ENCODE measurements around the gene EGLN2. TPM values are rescaled to one million over a fixed set of nuclear protein-coding genes. Genes with fewer than 3 reads are reported as not detected.
"Not testable (repeated sequence)": the region's sequence is repeated elsewhere in the genome, so short reads cannot be mapped to it uniquely, and the experiment has no call there.

The EGLN2 gene
- total RNA-seq: 79.3 TPM

GRCh38 chr19:40798683-40799557, at the start of gene EGLN2:
Gene EGLN2 (plus strand): TSS chr19:40799191. CDS start chr19:40800573, 1,382 bp downstream.
- peak; percentile 100 for DNase-seq (ENCODE audit: low spot score)

DNA sequence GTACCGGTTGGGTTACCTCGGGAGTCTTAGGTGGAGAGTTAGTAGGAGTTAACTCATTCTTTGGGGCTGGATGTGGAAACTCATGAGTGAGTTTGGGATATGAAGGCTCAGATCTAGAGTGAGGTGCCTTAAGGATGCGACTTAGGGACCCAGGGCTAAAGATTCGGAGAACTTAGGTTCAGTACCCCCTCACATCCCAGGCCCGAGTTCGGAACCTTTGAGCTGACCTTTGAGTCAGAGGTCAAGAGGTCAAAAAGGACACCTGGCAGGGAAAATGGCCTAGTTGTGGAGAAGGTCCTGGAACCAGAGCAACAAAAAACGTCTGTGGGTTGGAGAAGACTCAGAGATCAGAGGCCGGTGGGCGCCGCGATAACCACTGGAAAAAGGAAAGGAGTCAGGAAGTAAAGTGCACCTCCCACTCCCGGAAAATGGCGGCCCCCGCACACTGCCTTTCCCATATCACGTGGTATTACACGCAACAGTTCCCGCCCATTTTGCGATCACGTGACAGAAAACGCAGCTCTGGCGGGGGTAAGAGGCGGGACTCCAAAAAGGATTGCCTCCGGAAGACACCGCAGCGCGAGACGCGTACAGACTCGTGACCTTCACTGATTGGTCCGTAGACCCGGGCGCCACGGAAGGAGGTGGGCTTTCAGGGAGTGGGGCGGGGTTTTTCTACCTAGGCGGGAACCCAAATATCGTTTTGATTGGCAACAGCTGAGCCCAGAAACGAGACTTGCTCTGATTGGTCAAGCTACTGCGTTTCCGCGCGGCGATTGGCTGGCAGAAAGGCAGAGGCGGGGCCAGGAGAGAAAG, 48.7 kb upstream of the EGLN2 start, which contains the start of gene ACTMAP:
Gene ACTMAP (minus strand): TSS at position 420 of the 816 bp plus-strand sequence. CDS start 674 bp downstream, outside the sequence.
- DNase-seq (ENCODE audit: low spot score): peak; percentile 100

GRCh38 chr19:40750874-40751537, 48.0 kb upstream of the EGLN2 start, which contains the start of gene SNRPA:
Gene SNRPA (plus strand): TSS chr19:40751203. CDS start chr19:40751409, 206 bp downstream.
- DNase-seq (ENCODE audit: low spot score): peak; percentile 97

DNA sequence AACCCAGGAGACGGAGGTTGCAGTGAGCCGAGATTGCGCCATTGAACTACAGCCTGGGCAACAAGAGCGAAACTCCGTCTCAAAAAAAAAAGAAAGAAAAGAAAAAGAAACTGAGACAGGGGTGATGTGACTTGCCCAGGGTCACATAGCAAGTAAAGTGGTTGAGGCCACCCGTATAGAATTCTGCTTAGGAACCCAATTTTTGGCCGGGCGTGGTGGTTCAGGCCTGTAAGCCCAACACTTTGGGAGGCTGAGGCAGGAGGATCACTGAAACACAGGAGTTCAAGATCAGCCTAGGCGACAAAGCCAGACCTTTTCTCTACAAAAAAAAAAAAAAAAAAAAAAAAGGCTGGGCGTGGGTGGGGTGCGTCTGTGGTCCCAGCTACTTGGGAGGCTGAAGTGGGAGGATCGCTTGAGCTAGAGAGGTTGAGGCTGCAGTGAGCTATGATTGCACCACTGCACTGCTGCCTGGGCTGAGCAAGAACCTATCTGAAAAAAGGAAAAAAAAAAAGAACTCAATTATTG, 46.7 kb upstream of the EGLN2 start:
- DNase-seq (ENCODE audit: low spot score): no peak

- no peak for DNase-seq (ENCODE audit: low spot score)
Measured at GRCh38 chr19:40754611-40755247, 44.3 kb upstream of the EGLN2 start.

- DNase-seq (ENCODE audit: low spot score): no peak
Measured at GRCh38 chr19:40755248-40755624, 43.8 kb upstream of the EGLN2 start.

DNA sequence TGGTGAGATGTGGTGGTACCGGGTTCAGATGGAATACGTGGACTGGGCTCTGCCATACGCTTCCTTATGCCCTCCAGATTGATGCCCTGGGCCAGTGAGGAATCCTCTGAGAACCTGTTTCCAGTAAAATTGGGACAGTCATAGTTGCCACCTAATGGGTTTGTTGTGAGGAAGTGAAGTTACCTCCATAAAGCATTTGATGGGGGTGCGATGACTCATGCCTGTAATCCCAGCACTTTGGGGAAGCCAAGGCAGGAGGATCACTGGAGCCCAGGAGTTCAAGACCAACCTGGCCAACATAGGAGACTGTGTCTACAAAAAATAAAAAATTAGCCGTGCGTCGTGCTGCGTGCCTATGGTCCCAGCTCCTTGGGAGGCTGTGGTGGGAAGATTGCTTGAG, 43.2 kb upstream of the EGLN2 start:
- no peak for DNase-seq (ENCODE audit: low spot score)

- DNase-seq (ENCODE audit: low spot score): no peak
Measured at GRCh38 chr19:40756502-40757110, 42.4 kb upstream of the EGLN2 start.

DNA sequence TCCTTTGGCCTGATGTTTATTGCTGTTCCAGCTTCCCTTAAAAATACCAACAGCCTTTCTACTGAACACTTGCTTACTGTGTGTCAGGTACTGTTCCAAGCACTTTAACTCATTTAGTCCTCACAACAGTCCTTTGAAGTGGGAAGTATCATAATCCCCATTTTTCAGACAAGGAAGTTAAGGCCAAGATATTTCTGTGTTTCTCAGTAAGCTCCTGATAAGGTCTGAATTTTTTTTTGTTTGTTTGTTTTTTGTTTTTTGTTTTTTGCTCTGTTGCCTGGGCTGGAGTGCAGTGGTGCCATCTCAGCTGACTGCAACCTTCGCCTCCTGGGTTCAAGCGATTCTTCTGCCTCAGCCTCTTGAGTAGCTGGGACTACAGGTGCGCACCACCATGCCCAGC, 40.5 kb upstream of the EGLN2 start:
- no peak for DNase-seq (ENCODE audit: low spot score)

DNA sequence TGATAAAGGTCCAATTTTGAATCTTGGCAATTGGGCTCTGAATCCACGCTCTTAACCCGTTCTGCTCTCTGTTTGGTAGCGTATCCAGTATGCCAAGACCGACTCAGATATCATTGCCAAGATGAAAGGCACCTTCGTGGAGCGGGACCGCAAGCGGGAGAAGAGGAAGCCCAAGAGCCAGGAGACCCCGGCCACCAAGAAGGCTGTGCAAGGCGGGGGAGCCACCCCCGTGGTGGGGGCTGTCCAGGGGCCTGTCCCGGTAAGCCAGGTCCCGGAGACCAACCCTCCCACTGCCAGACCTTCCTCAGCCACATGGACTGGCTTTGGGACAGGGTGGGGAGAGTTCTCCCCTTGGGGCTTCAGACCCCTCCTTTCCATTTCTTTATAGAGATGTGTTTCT, 39.6 kb upstream of the EGLN2 start:
- DNase-seq (ENCODE audit: low spot score): no peak

GRCh38 chr19:40762754-40763470, 36.1 kb upstream of the EGLN2 start:
- no peak for DNase-seq (ENCODE audit: low spot score)

DNA sequence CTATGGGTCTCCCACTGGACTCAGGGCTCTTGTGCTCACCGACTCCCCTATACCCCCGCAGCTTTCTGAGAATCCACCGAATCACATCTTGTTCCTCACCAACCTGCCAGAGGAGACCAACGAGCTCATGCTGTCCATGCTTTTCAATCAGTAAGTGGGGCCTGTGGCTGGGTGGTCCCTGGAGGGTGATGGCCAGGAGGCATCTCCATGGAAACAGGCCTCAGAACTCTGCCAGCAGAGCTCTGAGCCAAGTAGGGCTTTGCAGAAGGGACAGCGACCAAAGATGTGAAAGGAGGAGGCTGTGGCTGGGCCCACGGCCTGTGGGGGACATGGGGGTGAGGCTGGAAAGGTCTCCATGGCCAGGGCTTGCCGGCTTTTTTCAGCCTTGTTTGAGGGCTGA, 35.5 kb upstream of the EGLN2 start:
- no peak for DNase-seq (ENCODE audit: low spot score)

GRCh38 chr19:40763963-40764362, 35.0 kb upstream of the EGLN2 start:
- DNase-seq (ENCODE audit: low spot score): no peak

DNA sequence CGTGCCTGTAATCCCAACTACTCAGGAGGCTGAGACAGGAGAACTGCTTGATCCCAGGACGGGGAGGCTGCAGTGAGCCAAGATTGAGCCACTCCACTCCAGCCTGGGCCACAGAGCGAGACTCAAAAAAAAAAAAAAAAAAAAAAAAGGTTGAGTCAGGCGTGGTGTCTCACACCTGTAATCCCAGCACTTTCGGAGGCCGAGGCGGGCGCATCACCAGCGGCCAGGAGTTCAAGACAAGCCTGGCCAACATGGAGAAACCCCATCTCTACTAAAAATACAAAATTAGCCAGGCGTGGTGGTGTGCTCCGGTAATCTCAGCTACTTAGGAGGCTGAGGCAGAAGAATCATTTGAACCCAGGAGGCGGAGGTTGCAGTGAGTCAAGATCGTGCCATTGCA, 32.6 kb upstream of the EGLN2 start:
- DNase-seq (ENCODE audit: low spot score): not testable (repeated sequence)

DNA sequence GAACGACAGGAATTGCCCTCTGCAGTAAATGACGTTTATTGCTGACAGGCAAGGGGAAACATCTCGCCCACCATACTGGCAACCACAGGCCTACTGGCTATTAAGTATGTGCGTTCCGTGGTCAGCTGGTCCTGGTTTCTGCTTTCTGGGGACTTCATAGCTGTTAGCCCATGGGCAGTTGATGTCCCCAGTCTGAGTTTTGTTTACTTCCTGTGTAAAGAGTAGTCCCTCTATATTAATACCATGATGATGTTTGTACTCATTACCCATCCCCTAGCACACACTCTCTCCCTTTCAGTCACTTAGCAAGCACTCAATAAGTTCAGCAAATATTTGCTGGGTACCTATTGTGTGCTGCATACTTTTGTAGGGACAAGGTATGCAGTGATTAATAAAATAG, 30.1 kb upstream of the EGLN2 start:
- no peak for DNase-seq (ENCODE audit: low spot score)

GRCh38 chr19:40771101-40771862, 27.7 kb upstream of the EGLN2 start:
- not testable (repeated sequence) for DNase-seq (ENCODE audit: low spot score)

DNA sequence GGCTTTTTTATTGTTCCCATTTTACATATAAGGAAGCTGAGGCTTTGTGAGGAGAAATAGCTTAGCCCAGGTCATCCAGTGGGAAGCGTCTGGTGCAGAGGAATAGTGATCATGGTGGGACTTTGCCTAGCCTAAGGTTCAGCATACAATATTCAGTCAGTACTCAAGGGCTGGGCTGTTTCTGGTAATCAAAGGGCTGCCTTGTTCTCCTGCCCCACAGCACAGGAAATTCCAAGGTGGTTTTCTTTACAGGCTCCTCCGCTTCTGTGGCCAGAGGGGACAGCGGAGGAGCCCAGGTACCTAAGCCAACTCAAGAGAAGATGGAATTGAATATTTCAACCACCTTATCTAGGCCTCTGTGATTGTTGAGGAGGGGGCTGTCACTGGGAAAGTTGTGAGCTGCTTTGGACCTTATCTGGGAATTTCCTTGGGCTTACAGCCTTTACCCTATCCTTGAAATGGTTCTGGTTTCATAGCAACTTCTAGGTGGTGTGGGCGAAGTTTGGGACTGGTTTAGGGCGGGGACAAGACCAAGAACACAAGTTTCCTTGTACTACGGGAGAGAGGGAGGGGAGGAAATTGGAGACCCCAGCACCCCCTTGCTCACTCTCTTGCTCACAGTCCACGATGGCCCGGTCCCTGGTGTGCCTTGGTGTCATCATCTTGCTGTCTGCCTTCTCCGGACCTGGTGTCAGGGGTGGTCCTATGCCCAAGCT, 23.9 kb upstream of the EGLN2 start, which contains the start of gene MIA:
Gene MIA (plus strand): TSS at position 606 of the 716 bp plus-strand sequence. CDS start 22 bp downstream, at position 628.
- no peak for DNase-seq (ENCODE audit: low spot score)

GRCh38 chr19:40775632-40776022, 23.4 kb upstream of the EGLN2 start:
- DNase-seq (ENCODE audit: low spot score): no peak

DNA sequence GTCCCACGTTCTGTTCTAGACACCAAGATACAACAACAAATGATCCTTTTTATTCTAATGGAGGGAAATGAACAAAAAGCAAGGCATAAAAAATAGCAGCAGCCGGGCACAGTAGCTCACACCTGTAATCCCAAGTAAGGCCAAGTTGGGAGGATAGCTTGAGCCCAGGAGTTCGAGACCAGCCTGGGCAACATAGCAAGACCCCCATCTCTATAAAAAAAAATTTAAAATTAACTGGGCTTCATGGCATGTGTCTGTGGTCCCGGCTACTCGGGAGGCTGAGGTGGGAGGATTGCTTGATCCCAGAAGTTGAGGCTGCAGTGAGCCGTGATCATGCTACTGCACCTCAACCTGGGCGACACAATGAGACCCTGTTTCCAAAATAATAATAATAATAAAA, 22.6 kb upstream of the EGLN2 start:
- DNase-seq (ENCODE audit: low spot score): no peak

Measured in ureter (tissue), 1 donor.